Non-pigmented ciliary epithelial cell (primary cell): Measurements from ENCODE around the gene TCP11.

Source experiments
- DNase-seq: peaks from one replicate; pipeline ENCODE4 v3.0.0-alpha.2; 2010; ENCODE audit warnings: low read depth

Gene TCP11

DNA sequence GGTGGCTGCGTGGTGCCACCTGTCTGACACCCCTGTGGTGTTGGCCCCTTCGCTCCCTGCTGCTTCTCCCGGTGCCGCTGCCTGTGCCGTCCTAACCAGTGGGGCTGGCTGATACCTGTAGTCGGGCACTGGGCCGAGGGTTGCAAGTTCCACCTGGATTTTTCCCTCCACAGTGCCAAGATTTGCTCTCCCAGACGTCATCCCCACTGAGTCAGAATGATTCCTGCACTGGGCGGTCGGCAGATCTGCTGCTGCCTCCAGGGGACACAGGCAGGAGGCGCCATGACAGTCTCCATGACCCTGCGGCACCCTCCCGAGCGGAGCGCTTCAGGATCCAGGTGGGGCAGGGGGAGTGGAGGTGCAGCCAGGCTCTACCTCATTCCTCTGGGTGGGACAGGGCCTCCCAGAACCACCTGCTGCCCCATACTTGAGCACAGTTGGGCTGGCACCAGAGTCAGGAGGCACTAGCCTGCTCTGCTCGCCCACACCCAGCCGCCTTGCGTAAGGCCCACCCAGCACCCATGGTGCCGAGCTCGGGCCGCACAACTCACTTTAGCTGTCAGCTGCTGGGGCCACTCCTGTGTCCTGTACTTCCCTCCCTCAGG is 60.2 kb downstream of the TCP11 start:
- no peak for DNase-seq

DNA sequence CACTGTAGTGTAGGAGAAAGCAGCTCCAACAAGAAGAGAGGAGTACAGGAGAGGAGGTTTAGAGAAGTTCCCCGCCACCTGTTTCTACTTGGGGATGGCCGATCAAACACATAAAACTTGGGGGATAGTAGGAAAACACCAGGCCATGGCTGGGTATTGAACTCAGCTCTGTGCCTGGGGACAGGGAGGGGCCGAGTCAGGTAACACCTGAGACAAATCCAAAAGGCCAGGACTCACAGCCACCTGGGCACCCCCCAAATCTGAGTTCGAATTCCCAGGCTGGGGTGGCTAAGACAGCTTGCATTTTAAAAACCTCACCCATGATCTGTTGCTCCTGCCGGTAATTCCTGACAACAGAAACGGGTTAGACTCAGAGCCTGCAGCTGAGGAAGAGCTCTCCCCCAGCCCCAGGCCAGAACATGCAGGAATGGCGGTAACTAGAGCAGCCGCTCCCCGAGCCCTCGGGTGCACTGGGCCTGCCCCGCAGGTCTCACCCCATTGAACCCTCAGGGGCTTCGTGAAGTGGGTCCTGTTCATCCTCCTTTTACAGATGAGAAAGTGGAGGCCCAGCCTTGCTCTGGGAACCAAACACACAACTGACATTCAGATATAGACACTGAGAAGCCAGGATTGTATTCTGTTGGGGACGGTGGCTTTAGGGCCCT is 61.0 kb downstream of the TCP11 start:
- DNase-seq = no peak

DNA sequence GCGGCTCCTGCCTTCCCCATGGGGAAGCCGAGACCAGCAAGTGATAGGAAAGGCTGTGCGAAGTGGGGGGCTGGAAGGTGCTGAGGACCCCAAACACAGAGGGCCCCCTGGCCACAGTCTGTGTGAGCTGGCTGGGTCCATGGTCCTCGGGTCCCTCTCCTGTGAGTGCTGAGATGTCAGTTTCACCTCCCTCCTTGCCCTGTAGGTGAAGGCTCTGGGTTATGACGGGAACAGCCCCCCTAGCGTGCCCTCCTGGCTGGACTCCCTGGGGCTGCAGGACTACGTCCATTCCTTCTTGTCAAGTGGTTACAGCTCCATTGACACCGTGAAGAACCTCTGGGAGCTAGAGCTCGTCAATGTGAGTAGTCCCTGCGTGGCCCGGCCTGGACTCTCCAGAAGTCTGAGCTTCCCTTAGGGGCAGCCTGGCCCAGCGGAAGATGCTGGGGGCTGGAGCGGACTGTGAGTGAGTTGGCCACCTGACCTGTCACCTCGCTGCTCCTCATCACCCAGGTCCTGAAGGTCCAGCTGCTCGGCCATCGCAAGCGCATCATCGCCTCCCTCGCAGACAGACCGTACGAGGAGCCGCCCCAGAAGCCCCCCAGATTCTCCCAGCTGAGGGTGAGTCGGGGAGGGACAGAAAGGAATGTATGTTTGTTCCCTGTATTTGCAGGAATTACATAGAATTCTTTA is 61.7 kb downstream of the TCP11 start:
- no peak for DNase-seq

DNA sequence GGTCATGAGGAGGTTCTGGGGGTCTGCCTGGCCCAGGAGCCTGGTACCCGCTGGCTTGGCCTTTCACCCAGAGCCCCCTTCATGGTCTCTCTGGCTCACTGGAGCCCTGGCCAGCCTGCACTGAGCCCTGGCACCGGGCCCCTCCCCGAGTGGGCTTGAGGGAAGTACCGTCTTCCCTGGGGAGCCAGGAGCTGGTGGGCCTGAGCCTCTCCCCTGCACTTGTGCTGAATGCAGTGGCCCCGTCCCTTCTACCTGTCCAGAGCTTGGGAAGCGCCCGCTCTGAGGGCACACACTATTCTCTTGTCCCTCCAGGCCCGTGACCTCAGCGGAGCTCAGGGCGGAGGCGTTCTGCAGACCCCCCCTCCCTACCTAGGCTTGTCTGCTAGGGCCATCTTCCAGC is 62.2 kb downstream of the TCP11 start:
- no peak for DNase-seq

DNA sequence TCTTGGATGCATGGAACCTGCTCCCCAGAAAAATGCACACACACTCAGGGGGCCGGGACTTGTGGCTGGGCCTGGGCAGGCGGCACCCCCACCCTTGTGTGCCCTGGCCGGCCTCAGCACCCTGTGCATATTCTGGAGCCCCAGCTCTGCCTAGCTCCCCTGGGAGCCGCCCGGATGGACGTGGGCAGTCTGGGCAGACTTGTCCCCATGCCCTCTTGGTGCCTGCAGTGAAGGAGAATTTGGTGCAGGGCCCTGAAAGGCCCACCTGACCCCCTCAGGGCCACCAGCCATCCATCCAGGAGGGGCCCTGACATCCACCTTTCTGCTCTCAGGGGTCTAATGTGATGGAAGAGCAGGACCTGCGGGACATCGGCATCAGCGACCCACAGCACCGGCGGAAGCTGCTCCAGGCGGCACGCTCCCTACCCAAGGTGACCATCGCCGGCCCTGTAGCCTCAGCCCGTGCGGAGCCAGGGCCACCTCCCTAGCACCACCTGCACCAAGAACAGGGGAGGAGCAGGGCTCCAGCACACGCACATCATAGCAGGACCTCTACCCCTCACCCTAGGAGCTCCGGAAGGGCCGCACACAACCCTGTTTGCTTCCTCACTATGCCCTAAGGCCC is 62.8 kb downstream of the TCP11 start:
- no peak for DNase-seq

DNA sequence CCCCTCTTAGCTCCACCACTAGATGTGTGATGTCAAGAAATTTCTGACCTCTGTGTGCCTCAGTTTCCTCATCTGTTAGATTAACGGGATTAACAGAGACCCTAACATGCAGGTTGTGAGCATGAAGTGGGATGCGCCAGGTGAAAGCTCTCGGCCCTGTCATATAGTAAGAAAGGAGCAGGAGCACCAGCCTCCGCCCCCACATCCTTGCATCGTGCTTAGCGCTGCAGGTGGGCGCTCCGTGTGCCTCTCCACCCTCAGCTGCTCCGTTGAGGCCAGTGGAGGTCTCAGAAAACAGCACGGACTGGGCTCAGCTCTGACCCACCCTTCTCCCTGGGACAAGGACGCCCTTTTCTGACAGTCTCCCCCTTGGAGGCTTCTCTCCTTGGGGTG is 63.4 kb downstream of the TCP11 start:
- DNase-seq = no peak

DNA sequence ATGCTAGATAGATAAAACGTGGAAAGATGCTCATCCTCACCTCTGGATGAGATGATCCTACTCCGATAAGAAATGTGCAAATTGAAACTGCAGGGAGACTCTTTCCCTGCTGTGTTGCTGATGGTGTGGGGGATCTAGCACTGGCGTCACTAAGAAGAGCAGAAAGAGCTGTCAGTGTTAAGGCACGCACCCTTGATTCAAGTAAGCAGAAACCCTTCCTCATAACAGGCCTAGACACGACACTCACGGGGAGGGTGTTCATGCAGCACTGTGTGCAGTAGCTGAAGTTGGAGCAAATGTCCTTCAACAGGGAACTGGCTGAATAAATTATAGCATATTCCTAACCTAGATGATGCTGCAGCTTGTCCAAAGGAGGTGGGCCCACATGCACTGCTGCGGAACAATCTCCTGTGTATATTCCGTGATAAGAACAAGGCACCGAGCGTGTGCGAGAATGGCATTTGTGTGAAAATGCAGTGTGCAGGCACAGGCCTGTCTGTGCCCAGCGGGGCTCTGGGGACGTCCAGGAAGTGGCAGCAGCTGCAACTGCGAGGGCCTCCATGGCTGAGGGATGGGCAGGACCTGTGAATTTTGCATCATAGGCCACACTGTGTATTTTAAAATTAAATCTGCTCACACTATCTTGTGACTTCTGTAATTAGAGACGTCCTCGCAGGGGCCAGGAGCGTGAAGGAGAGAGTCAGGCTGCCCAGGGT is 64.0 kb downstream of the TCP11 start:
- no peak for DNase-seq

DNA sequence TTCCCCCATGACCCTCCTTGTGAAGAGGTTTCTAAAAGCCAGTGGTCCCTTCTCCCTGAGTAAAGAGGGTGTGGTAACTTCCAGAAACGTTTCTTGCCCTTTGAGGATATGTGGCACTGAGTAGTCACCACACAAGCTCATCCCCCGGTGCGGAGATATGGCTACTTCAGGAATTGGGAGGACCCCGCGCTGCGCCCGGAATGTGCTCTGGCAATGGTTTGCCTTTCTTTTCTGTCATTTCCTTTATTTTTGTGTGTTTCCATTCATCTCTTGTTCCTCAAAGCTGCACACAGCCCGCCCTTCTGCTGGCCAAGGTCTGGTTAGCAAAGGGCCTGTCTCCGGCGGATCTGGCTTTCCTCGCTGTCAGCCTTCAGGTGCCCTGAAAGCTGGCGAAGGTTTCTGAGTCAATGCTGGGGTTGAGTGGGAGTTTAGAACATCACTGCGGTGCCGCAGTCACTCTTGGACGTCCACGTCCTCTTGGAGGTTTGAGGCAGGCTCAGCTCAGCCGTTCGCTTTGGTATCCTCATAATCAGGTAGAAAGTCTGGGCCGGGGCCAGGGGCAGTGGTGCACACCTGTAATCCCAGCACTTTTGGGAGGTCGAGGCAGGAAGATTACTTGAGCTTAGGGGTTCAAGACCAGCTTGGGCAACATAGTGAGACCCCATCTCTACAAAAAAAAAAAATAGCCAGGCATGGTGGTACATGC is 67.2 kb downstream of the TCP11 start:
- no peak for DNase-seq

DNA sequence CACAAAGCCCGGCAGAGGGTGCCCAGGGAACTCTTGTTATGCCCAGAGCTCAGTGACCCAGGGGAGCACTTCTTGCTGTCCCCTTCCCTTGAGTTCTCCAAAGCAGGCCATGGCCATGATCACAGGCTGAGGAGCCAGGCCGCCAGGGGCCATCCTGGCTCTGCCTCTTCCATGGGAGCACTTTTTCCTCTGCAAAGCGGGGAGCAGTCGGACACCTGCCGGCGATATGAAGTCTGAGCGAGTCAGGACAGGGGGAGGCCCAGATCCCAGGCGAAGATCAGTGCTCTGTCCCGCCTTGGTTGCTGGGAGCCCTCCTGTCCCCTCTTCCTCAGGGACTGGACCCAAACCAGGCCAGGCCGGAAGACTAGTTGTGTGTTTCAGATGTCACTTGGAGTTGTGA is 67.9 kb downstream of the TCP11 start:
- no peak for DNase-seq

DNA sequence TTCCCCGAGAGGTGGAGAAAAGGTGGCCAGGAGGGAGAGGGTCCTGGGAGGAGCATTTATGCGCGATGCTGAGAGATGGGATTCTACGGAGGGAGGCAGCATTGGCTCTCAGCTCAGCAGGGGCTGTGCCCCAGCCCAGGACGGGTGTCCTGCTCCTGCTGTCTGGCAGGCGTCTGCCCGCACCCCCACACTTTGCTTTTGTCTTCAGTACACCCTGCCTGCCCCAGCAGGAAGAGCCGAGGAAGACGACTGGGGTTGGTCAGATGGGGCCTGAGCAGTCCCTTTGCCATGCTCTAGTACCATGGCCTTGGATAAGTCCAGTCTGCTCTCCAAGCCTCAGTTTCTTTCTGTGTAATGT is 68.5 kb downstream of the TCP11 start:
- no peak for DNase-seq

DNA sequence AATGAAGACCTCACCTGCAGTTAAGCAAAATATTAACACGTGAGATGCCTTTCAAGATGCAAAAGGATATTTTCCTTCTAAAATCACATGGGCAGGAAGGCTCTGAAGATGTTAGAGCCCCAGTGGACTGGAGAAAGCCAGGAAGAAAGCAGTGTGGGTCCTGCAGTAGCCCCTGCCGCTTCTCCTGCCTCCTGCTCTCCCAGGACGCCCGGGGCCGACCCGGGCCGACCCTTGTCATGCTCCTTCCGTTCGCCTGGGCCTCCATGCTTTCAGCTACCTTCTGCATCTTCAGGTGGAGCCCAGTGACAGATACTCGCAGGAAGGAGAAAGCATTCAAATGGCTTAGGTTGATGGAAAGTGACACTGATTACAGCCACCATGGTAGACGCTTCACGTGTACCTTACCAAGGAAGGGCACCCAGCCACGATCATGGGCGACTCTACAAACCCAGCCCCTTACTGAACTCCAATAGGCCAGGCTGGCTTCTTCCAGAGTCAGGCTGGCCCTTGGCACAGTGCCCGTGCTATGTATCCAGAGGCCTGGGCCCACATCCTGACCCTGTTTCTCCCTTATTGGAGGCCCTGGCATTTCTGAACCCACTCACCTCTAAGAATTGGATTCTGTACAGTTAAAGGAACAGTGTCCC is 69.0 kb downstream of the TCP11 start:
- no peak for DNase-seq

DNA sequence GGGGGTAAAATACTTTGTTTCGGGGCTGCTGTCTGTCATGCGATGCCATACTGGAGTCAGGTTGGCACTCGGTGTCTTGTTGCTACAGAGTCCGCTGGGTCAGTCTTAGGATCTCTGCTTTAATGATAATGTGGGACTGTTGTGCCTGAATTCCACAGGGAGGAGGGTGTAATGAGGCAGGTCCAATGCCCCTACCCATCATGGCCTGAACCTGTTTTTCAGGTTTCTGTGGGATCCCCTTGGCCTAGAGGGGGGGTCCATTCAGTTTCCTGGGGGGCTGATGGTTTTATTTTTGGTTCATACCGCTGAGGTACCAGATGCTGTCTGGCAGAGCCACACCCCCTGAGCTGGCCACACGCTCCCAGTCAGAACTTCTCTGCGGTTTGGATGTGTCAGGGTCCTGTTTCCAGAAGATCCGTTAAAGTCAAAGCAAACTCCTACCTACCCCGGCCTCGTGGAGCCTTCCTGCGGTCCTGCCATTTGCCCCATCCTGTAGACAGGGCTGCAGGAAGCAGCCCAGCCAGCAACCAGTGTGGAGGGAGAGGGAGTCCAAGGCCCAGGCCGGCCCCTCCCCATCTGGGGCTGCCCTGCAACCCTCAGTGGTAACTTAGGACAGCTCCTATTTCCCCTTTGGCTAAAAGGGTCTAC is 69.7 kb downstream of the TCP11 start:
- DNase-seq = no peak

DNA sequence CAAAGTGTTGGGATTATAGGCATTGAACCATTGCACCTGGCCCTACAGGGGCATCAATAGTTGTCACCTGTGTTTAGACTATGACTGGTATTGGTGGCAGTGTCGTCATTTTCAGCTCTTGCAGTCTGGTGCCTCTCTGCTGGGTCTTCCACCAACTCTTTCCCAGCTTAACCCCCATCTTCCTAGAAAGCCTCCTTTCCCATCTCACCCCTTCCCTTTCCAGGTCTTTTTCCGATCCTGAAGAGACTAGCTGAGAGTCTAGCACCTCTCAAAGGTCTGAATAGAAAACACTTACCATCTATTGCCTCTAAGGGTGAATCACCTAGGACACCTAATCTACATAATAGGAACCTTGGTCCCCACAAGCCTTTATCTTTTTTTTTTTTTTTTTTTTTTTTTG is 71.0 kb downstream of the TCP11 start:
- no peak for DNase-seq

DNA sequence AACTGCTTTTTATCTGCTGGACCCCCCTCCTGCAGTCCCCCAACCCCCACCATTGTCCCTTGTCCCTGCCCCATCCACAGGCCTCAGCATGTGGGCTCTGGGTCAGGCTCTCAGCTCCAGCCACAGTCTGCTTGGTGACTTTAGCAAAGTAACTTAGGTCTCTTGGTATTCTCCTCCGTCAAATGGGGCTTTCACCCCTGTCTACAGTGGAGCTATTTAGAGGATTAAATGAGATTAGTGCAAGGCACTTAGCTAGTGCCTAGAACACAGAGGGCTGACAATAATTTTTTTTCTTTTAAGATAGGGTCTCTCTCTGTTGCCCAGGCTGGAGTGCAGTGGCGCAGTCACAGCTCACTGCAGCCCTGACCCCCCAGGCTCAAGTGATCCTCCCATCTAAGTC is 71.9 kb downstream of the TCP11 start:
- DNase-seq = no peak

DNA sequence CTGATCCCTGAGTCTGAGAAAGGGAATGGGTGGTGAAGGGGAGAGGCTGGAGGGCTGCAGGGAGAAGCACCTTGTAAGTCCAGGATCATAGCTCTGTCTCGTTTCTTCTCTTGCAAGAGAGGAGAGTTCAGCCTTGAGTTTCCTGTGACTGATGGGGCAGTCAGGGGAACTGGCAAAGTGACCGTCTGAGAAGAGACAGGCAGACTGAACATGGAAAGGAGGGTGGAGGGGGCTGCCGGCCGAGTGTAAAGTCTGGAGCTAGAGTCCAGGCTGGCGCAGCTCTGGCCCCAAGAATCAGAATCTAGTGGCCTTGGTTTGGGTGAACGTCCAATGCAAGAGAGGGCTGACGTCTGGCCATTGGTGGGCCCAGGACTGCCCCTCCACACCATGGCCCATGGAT is 72.5 kb downstream of the TCP11 start:
- no peak for DNase-seq

DNA sequence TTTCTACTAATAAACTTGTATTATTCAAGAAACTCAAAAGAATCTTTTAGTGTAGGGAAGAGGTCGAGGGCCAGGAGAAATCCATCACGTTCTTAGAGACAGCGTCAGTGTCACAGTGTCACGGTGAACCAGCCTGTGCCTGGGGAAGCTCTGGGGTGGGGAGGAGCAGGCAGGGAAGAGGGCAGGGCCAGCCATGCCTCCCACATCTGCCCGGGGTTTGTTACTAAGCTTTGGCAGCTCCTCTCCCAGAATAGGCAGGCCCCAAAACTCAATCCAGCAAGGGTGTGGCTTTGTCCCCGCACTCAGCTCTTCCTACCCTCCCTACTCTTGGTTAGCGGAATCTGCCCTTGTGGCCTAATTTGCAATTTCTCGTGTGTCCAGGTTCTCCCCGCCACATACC is 72.9 kb downstream of the TCP11 start:
- no peak for DNase-seq
